ENCODE results near the gene CPEB2.

DNA sequence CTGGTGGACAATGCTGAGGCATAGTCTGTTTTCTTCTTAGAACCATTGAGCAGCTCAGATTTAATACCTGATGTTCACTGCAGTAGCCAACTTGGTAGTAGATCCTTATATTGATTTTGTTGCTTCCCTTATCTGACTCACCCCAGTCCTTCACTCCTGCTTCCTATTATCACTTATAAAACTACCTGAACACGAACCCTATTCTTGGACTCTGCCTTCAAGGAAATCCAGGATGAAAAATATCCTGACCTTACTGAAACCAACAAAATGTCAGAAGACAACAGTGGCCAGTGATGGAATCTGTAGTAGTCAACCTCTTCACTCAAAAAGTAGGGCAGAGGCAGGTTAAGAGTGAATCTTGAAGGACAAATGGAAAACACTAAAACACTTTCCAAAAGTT, 98.1 kb downstream of the CPEB2 start:
- TF ChIP-seq, protein P1, sequence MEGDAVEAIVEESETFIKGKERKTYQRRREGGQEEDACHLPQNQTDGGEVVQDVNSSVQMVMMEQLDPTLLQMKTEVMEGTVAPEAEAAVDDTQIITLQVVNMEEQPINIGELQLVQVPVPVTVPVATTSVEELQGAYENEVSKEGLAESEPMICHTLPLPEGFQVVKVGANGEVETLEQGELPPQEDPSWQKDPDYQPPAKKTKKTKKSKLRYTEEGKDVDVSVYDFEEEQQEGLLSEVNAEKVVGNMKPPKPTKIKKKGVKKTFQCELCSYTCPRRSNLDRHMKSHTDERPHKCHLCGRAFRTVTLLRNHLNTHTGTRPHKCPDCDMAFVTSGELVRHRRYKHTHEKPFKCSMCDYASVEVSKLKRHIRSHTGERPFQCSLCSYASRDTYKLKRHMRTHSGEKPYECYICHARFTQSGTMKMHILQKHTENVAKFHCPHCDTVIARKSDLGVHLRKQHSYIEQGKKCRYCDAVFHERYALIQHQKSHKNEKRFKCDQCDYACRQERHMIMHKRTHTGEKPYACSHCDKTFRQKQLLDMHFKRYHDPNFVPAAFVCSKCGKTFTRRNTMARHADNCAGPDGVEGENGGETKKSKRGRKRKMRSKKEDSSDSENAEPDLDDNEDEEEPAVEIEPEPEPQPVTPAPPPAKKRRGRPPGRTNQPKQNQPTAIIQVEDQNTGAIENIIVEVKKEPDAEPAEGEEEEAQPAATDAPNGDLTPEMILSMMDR (IDR thresholded peaks at IDR 0.05 in 8 of 11, conservative IDR thresholded peaks at IDR 0.05 in 3 of 11) = no peak
- TF ChIP-seq POLR2A (IDR thresholded peaks at IDR 0.05) (no peak), POLR2AphosphoS5 (IDR thresholded peaks at IDR 0.05) (no peak)
